SK-N-SH (cell line): ENCODE data around the gene HRH2. TPM values are rescaled to one million over a fixed set of nuclear protein-coding genes. Genes with fewer than 3 reads are reported as not detected.

Experiments
- CTCF ChIA-PET: fragments of 300-600, 350-600 bp; formaldehyde crosslinking; extraction: SDS; loops from one replicate; lab custom pipeline; 2021; lab: Yijun Ruan, JAX
- POLR2A ChIA-PET: fragments of 350-600 bp; sonication (Branson Sonifier 250); formaldehyde crosslinking; extraction: SDS; loops from one replicate; lab custom pipeline; 2020; ENCODE audit warnings: antibody characterized with exemption, inconsistent platforms; lab: Yijun Ruan, JAX
- DNase-seq: peaks from one replicate; pipeline ENCODE4 v3.0.0; 2012
- H2AFZ ChIP-seq: fragments of 200-600 bp; sonication (generic); 2 replicates; pipeline ENCODE4 v1.8.1; 2016; ENCODE audit warnings: antibody characterized with exemption, mild to moderate bottlenecking, low read depth
- H3F3A ChIP-seq: fragments of 200-600 bp; sonication (generic); replicated peaks from 2 replicates; pipeline ENCODE3; 2016; ENCODE audit warnings: antibody characterized with exemption, mild to moderate bottlenecking; ENCODE audit not compliant: insufficient read depth
- H3K27ac ChIP-seq, 2 experiments: fragments of 200-500 bp in 1 of 2; fragments of 200-600 bp in 1 of 2; sonication (Bioruptor generic) in 1 of 2; sonication (generic), shearing (Covaris generic) in 1 of 2; 2 replicates each; pipeline versions ENCODE4 v1.5.1 to v1.6.1; 2014 to 2016; ENCODE audit warnings: low read depth in 2 of 2, inconsistent platforms in 1 of 2, low read length in 1 of 2, mild to moderate bottlenecking in 1 of 2, mixed read lengths in 1 of 2
- H3K27me3 ChIP-seq: fragments of 200-600 bp; sonication (generic), shearing (Covaris generic); 2 replicates; pipeline ENCODE4 v1.6.1; 2016; ENCODE audit warnings: mixed run types; ENCODE audit not compliant: insufficient read depth
- H3K36me3 ChIP-seq, 2 experiments: fragments of 200-500 bp in 1 of 2; fragments of 200-600 bp in 1 of 2; sonication (Bioruptor generic) in 1 of 2; sonication (generic) in 1 of 2; replicated peaks in 1 of 2; 2 replicates each; pipeline versions ENCODE3 to v1.5.1; 2014 to 2016; ENCODE audit warnings: low read length in 1 of 2, mild to moderate bottlenecking in 1 of 2; ENCODE audit not compliant: insufficient read depth in 2 of 2, control insufficient read depth in 1 of 2
- H3K4me1 ChIP-seq, 2 experiments: fragments of 200-500 bp in 1 of 2; fragments of 200-600 bp in 1 of 2; sonication (Bioruptor generic) in 1 of 2; sonication (generic), shearing (Covaris generic) in 1 of 2; 2 replicates each; pipeline versions ENCODE4 v1.5.1 to v1.6.1; 2014 to 2016; ENCODE audit warnings: low read depth in 1 of 2, low read length in 1 of 2, mixed run types in 1 of 2; ENCODE audit not compliant: insufficient read depth in 2 of 2, control insufficient read depth in 1 of 2
- H3K4me2 ChIP-seq: fragments of 200-600 bp; sonication (generic), shearing (Covaris generic); 2 replicates; pipeline ENCODE4 v1.6.1; 2017; ENCODE audit warnings: mixed run types
- H3K4me3 ChIP-seq, 2 experiments: fragments of 200-500 bp in 1 of 2; fragments of 200-600 bp in 1 of 2; sonication (Bioruptor generic) in 1 of 2; sonication (generic), shearing (Covaris generic) in 1 of 2; 2 replicates each; pipeline versions ENCODE4 v1.5.1 to v1.8.1; 2014 to 2016; ENCODE audit warnings: low read depth in 2 of 2, inconsistent platforms in 1 of 2, low read length in 1 of 2, mild to moderate bottlenecking in 1 of 2, mixed read lengths in 1 of 2, moderate library complexity in 1 of 2
- H3K79me2 ChIP-seq: fragments of 200-600 bp; sonication (generic); 2 replicates; pipeline ENCODE4 v1.8.1; 2017; ENCODE audit warnings: mild to moderate bottlenecking; ENCODE audit not compliant: insufficient read depth
- H3K9ac ChIP-seq: fragments of 200-600 bp; sonication (generic); 2 replicates; pipeline ENCODE4 v1.6.1; 2017; ENCODE audit warnings: mixed run types
- H3K9me2 ChIP-seq: fragments of 200-600 bp; sonication (generic); 2 replicates; pipeline ENCODE4 v1.6.1; 2017; ENCODE audit warnings: mixed run types
- H3K9me3 ChIP-seq: fragments of 200-600 bp; sonication (generic); 2 replicates; pipeline ENCODE4 v1.6.1; 2017; ENCODE audit warnings: mixed run types, mild to moderate bottlenecking, moderate library complexity
- H4K20me1 ChIP-seq: fragments of 200-600 bp; sonication (generic); 2 replicates; pipeline ENCODE4 v1.6.1; 2017; ENCODE audit warnings: mild to moderate bottlenecking, mixed run types; ENCODE audit not compliant: insufficient read depth
- CTCF ChIP-seq: fragments of 200-600 bp; sonication (generic); IDR thresholded peaks from 2 replicates; pipeline ENCODE4 v1.6.1; 2017; ENCODE audit warnings: antibody characterized with exemption, mild to moderate bottlenecking, moderate library complexity
- ELF1 ChIP-seq: IDR thresholded peaks from 2 replicates; pipeline ENCODE4 v1.4.0; 2012
- EZH2phosphoT487 ChIP-seq: fragments of 200-600 bp; sonication (generic); IDR thresholded peaks from 2 replicates; pipeline ENCODE4 v1.6.1; 2017; ENCODE audit warnings: low read depth, mixed run types, mild to moderate bottlenecking, antibody characterized with exemption, moderate library complexity, borderline replicate concordance
- FOSL2 ChIP-seq: IDR thresholded peaks from 2 replicates; pipeline ENCODE4 v1.4.0; 2012; ENCODE audit warnings: low read depth, mild to moderate bottlenecking, moderate library complexity, borderline replicate concordance
- IRF3 ChIP-seq: fragments of 150-350 bp; IDR thresholded peaks from 2 replicates; pipeline ENCODE4 v1.6.1; 2016; ENCODE audit warnings: mild to moderate bottlenecking, low read depth, low read length
- NFIC ChIP-seq: IDR thresholded peaks from 2 replicates; pipeline ENCODE4 v1.4.0; 2012; ENCODE audit warnings: borderline replicate concordance
- NRF1 ChIP-seq: IDR thresholded peaks from 2 replicates; pipeline ENCODE4 v1.6.1; 2012; ENCODE audit warnings: low read depth, mild to moderate bottlenecking, low read length
- PBX3 ChIP-seq: IDR thresholded peaks from 2 replicates; pipeline ENCODE4; 2012
- RAD21 ChIP-seq: IDR thresholded peaks from 2 replicates; pipeline ENCODE4 v1.6.1; 2012; ENCODE audit warnings: mild to moderate bottlenecking, low read length
- RCOR1 ChIP-seq: fragments of 150-350 bp; IDR thresholded peaks from 2 replicates; pipeline ENCODE4 v1.6.1; 2017; ENCODE audit warnings: antibody characterized with exemption, low read length
- RXRA ChIP-seq: IDR thresholded peaks from 2 replicates; pipeline ENCODE4 v1.4.0; 2012; ENCODE audit warnings: low read depth, mild to moderate bottlenecking, borderline replicate concordance
- SMC3 ChIP-seq: IDR thresholded peaks from 2 replicates; pipeline ENCODE4 v1.6.1; 2012; ENCODE audit warnings: low read depth, low read length, improper control_type of control experiment
- TAF1 ChIP-seq: IDR thresholded peaks from 2 replicates; pipeline ENCODE4 v1.6.1; 2012; ENCODE audit warnings: low read depth, mild to moderate bottlenecking, low read length, moderate library complexity, borderline replicate concordance
- TEAD4 ChIP-seq: IDR thresholded peaks from 2 replicates; pipeline ENCODE4 v1.4.0; 2012; ENCODE audit warnings: mild to moderate bottlenecking, borderline replicate concordance; ENCODE audit not compliant: insufficient read depth
- YY1 ChIP-seq: IDR thresholded peaks from 2 replicates; pipeline ENCODE4 v1.4.0; 2012; ENCODE audit warnings: low read depth, mild to moderate bottlenecking
- ZBTB33 ChIP-seq: IDR thresholded peaks from 2 replicates; pipeline ENCODE4 v1.4.0; 2012; ENCODE audit warnings: low read depth, borderline replicate concordance
- WGBS: methylation state at CpG from one replicate; pipeline ENCODE4 v1.1.6; 2017; ENCODE audit warnings: low lambda C conversion rate; 5-methylcytosine and 5-hydroxymethylcytosine counted together
- polyA plus RNA-seq, 3 experiments: library from polyadenylated mRNA; depleted of rRNA; stranded (reverse); fragments of >200 nt; gene quantifications; 2 replicates each; pipeline ENCODE4 v1.2.3, GENCODE V29; 2012
- TF ChIP-seq, protein P1 (sequence below): fragments of 150-350 bp; IDR thresholded peaks from 2 replicates; pipeline ENCODE4 v1.6.1; 2017; ENCODE audit warnings: antibody characterized with exemption, low read length, low read depth, borderline replicate concordance

HRH2 gene
- polyA plus RNA-seq, 1 of the 3 experiments (the other 2 are of a cell fraction): 0.08 TPM

GRCh38 chr5:175706499-175706898, 48.6 kb downstream of the HRH2 start:
- Histone ChIP-seq H3K4me3 (no peak overlapping the region), H3K4me1 (no peaks in the 10 kb centered on the region), H3K27ac (no peak overlapping the region), H3K27me3 (no peaks in the 10 kb centered on the region), H3K4me2 (no peak overlapping the region), H3F3A (no peaks in the 10 kb centered on the region), H3K9ac (no peak overlapping the region), H3K36me3 (no peaks in the 10 kb centered on the region), H3K79me2 (no peaks in the 10 kb centered on the region)
- CTCF ChIA-PET: interaction anchor here (1.9 to 10.1 kb wide), 3 partner anchors 12 to 172 kb away, joined by 6 to 57 read pairs (median 6); no protein-coding TSS in a partner anchor
- no peak for DNase-seq
- POLR2A ChIA-PET: no interaction called here
- WGBS: 50% methylated on average over 6 of the region's 6 CpGs
- TF ChIP-seq EZH2phosphoT487 (no peak), IRF3 (no peak), RCOR1 (no peak), PBX3 (no peak), FOSL2 (no peak), ELF1 (no peak), TEAD4 (no peak), TAF1 (no peak), RAD21 (no peak), NRF1 (no peak), SMC3 (no peak), NFIC (no peak), YY1 (no peak), ZBTB33 (no peak), RXRA (no peak), CTCF (no peak)
- TF ChIP-seq, protein P1, sequence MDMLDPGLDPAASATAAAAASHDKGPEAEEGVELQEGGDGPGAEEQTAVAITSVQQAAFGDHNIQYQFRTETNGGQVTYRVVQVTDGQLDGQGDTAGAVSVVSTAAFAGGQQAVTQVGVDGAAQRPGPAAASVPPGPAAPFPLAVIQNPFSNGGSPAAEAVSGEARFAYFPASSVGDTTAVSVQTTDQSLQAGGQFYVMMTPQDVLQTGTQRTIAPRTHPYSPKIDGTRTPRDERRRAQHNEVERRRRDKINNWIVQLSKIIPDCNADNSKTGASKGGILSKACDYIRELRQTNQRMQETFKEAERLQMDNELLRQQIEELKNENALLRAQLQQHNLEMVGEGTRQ: no peak
- TF ChIP-seq, all 33 proteins: peak for 0
- H3K9me3 ChIP-seq: no peaks in the 10 kb centered on the region; the same call in 1 of the 2 replicates
- H3K9me2 ChIP-seq: no peaks in the 10 kb centered on the region
- H2AFZ ChIP-seq: no peak overlapping the region
- H4K20me1 ChIP-seq: no peaks in the 10 kb centered on the region
